HFFc6 (cell line): Measurements from ENCODE around the gene BICDL1. TPM values are rescaled to one million over a fixed set of nuclear protein-coding genes. Genes with fewer than 3 reads are reported as not detected.

Source experiments
- DNase-seq: peaks from one replicate; pipeline ENCODE4 v3.0.0-alpha.2; 2018
- H3K27ac Mint-ChIP-seq: 2 replicates; pipeline ENCODE4 v1.8.0; 2020; ENCODE audit warnings: mild to moderate bottlenecking, mixed read lengths
- H3K27me3 Mint-ChIP-seq: 2 replicates; pipeline ENCODE4 v1.8.0; 2021; ENCODE audit warnings: mild to moderate bottlenecking, moderate library complexity, mixed read lengths; ENCODE audit not compliant: insufficient read depth
- H3K36me3 Mint-ChIP-seq: 2 replicates; pipeline ENCODE4 v1.8.0; 2021; ENCODE audit warnings: low read depth, mixed read lengths
- H3K4me1 Mint-ChIP-seq: 2 replicates; pipeline ENCODE4 v1.8.0; 2020; ENCODE audit warnings: low read depth, mixed read lengths
- H3K4me3 Mint-ChIP-seq: 2 replicates; pipeline ENCODE4 v1.8.0; 2020; ENCODE audit warnings: mild to moderate bottlenecking, moderate library complexity, mixed read lengths
- H3K9me3 Mint-ChIP-seq: 2 replicates; pipeline ENCODE4 v1.8.0; 2020; ENCODE audit warnings: mild to moderate bottlenecking, mixed read lengths
- CTCF ChIP-seq: fragments of 200-600 bp; sonication (generic); IDR thresholded peaks from 2 replicates; pipeline ENCODE4 v1.5.0; 2021; ENCODE audit warnings: antibody characterized with exemption, mild to moderate bottlenecking
- total RNA-seq, 6 experiments: library from RNA; stranded (reverse); fragmentation: NEBNext Ultra II Directional; extraction: Animal tissue kit (Norgen Biotek cat#: 25700); gene quantifications; 2 replicates in 1 of 6; 3 replicates in 5 of 6; pipeline ENCODE4 v1.2.3, GENCODE V29; 2021

BICDL1 gene
- total RNA-seq, 6 experiments from 2014 or later: 0.05 TPM; not detected in 5

- peaks cover 55% of the 10 kb centered on the region for H3K4me1 Mint-ChIP-seq
- TF ChIP-seq CTCF: no peak
- H3K27me3 Mint-ChIP-seq: no peaks in the 10 kb centered on the region; the same call in 1 of the 2 replicates
- peaks cover 25% of the 10 kb centered on the region for H3K36me3 Mint-ChIP-seq
- no peak for DNase-seq
- peak overlapping the region; percentile 97 for H3K27ac Mint-ChIP-seq
- H3K4me3 Mint-ChIP-seq: peak overlapping the region; percentile 100
- H3K9me3 Mint-ChIP-seq: no peaks in the 10 kb centered on the region
These were observed 126.0 kb downstream of the BICDL1 start for GRCh38 chr12:120115066-120115465.

GRCh38 chr12:120115692-120116440 lies 126.8 kb downstream of the BICDL1 start:
- no peak for TF ChIP-seq CTCF
- Mint-ChIP-seq H3K36me3 (peaks cover 25% of the 10 kb centered on the region), H3K9me3 (no peaks in the 10 kb centered on the region), H3K4me1 (peaks cover 54% of the 10 kb centered on the region), H3K4me3 (peak overlapping the region; percentile 100), H3K27ac (peak overlapping the region; percentile 97), H3K27me3 (peaks cover 2% of the 10 kb centered on the region)
- DNase-seq: peak; percentile 28

- DNase-seq: no peak
- no peak for TF ChIP-seq CTCF
- H3K4me3 Mint-ChIP-seq: peak within 1 kb of the TSS; percentile 100
- peaks cover 25% of the 10 kb centered on the region for H3K36me3 Mint-ChIP-seq
- H3K27me3 Mint-ChIP-seq: peaks cover 2% of the 10 kb centered on the region
- peaks cover 58% of the 10 kb centered on the region for H3K4me1 Mint-ChIP-seq
- peak within 1 kb of the TSS; percentile 97 for H3K27ac Mint-ChIP-seq
- no peaks in the 10 kb centered on the region for H3K9me3 Mint-ChIP-seq
These were observed 127.4 kb downstream of the BICDL1 start, which contains the start of gene RAB35 for GRCh38 chr12:120116441-120116791. Gene RAB35 (minus strand): TSS chr12:120116753. CDS start chr12:120116650, 103 bp downstream.

- H3K27me3 Mint-ChIP-seq: peaks cover 5% of the 10 kb centered on the region; the same call in 1 of the 2 replicates
- H3K9me3 Mint-ChIP-seq: no peaks in the 10 kb centered on the region
- peak; percentile 93 for DNase-seq
- peak overlapping the region; percentile 90 for H3K4me3 Mint-ChIP-seq
- H3K36me3 Mint-ChIP-seq: peaks cover 25% of the 10 kb centered on the region
- H3K4me1 Mint-ChIP-seq: peaks cover 58% of the 10 kb centered on the region
- no peak for TF ChIP-seq CTCF
- H3K27ac Mint-ChIP-seq: peak overlapping the region; percentile 82
These were observed 128.0 kb downstream of the BICDL1 start for GRCh38 chr12:120116792-120117651.

- peaks cover 25% of the 10 kb centered on the region for H3K36me3 Mint-ChIP-seq
- no peak for TF ChIP-seq CTCF
- peak overlapping the region; percentile 90 for H3K4me3 Mint-ChIP-seq
- no peak for DNase-seq
- peaks cover 58% of the 10 kb centered on the region for H3K4me1 Mint-ChIP-seq
- no peaks in the 10 kb centered on the region for H3K9me3 Mint-ChIP-seq
- peak overlapping the region; percentile 82 for H3K27ac Mint-ChIP-seq
- peaks cover 6% of the 10 kb centered on the region; the same call in 1 of the 2 replicates for H3K27me3 Mint-ChIP-seq
These were observed 128.9 kb downstream of the BICDL1 start for GRCh38 chr12:120117961-120118320.
